GM18498 (cell line): ENCODE measurements around the gene RAE1.
A peak's percentile ranks its signal among the peaks of the same experiment; 100 is the strongest.

Experiments used
- ATAC-seq: cut with Tn5 transposase; IDR thresholded peaks from one replicate; pipeline ENCODE4 v1.9.1; 2021; ENCODE audit warnings: mild to moderate bottlenecking, moderate library complexity; ENCODE audit not compliant: unreplicated experiment

RAE1 gene

GRCh38 chr20:57387463-57387862, 36.4 kb downstream of the RAE1 start:
- ATAC-seq: no peak

- no peak for ATAC-seq
Observed at GRCh38 chr20:57387945-57388371, 36.9 kb downstream of the RAE1 start.

- ATAC-seq: no peak
Observed at GRCh38 chr20:57388953-57389694, 38.1 kb downstream of the RAE1 start.

- no peak for ATAC-seq
Observed at GRCh38 chr20:57389695-57390603, 38.9 kb downstream of the RAE1 start.

GRCh38 chr20:57390604-57391438, 39.8 kb downstream of the RAE1 start, which contains the start of gene RBM38:
Gene RBM38, plus strand, starts transcription at chr20:57391396. Its CDS starts 186 bp downstream, at chr20:57391582.
- ATAC-seq: peak; percentile 60

- peak; percentile 13 for ATAC-seq
Observed at GRCh38 chr20:57391439-57392301, 40.6 kb downstream of the RAE1 start.

GRCh38 chr20:57392512-57393271, 41.6 kb downstream of the RAE1 start:
- peak; percentile 30 for ATAC-seq

- ATAC-seq: no peak
Observed at GRCh38 chr20:57393321-57394120, 42.5 kb downstream of the RAE1 start.

GRCh38 chr20:57394121-57395082, 43.3 kb downstream of the RAE1 start:
- ATAC-seq: no peak

- no peak for ATAC-seq
Observed at GRCh38 chr20:57395111-57395966, 44.3 kb downstream of the RAE1 start.

GRCh38 chr20:57396212-57396983, 45.3 kb downstream of the RAE1 start:
- no peak for ATAC-seq

- ATAC-seq: no peak
Observed at GRCh38 chr20:57396984-57397692, 46.1 kb downstream of the RAE1 start.

GRCh38 chr20:57397693-57398108, 46.6 kb downstream of the RAE1 start:
- ATAC-seq: peak; percentile 18

- ATAC-seq: peak; percentile 67
Observed at GRCh38 chr20:57398231-57398821, 47.3 kb downstream of the RAE1 start.
